Kidney epithelial cell (primary cell): ENCODE results near the gene CD109. TPM values are rescaled to one million over a fixed set of nuclear protein-coding genes. Genes with fewer than 3 reads are reported as not detected.

Source experiments
- DNase-seq: peaks from one replicate; pipeline ENCODE4 v3.0.0-alpha.2; 2010; ENCODE audit warnings: low read depth
- H3K27me3 ChIP-seq: 2 replicates; pipeline ENCODE4 v1.6.0; 2011; ENCODE audit warnings: low read length; ENCODE audit not compliant: control insufficient read depth, insufficient read depth
- H3K36me3 ChIP-seq: 2 replicates; pipeline ENCODE4 v1.5.1; 2011; ENCODE audit warnings: low read length; ENCODE audit not compliant: control insufficient read depth, insufficient read depth
- H3K4me3 ChIP-seq: 2 replicates; pipeline ENCODE4 v1.5.1; 2011; ENCODE audit warnings: low read depth, mild to moderate bottlenecking, control low read depth, low read length
- total RNA-seq: library from RNA; depleted of rRNA; stranded (reverse); fragments of >200 nt; gene quantifications from 2 replicates; pipeline ENCODE4 v1.2.3, GENCODE V29; 2015
- TF ChIP-seq, protein P1 (sequence below): IDR thresholded peaks from 2 replicates; pipeline ENCODE4 v1.5.1; 2011; ENCODE audit warnings: mild to moderate bottlenecking, moderate library complexity, low read length, control low read depth, inconsistent platforms; ENCODE audit not compliant: insufficient read depth, poor library complexity, severe bottlenecking

The CD109 gene
- total RNA-seq, 1 donor from 2014 or later = 8.6 TPM

DNA sequence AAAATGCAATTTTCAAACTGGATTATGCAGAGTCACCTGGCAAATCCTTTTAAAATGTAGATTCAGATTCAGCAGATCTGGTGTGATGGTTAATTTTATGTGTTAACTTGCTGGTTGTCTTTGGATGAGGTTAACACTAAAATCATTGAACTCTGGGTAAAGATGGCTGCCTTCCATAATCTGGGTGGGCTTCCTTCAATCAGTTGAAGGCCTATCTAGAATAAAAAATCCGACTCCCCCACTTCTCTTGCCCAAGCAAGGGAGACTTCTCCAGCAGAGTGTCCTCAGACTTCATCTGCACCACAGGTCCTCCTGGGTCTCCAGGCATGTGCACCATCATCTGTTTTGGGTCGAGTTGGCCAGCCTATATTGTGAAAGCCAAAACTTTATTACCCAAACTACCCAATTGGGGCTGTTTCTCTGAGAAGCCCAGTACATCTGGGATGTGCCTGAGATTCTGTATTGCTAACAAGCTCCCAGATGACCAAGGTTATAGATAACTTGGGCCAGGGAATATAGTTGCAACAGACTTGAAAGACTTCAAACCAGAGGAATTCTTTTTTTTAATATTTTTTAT, 40.6 kb upstream of the CD109 start:
- H3K36me3 ChIP-seq = no peaks in the 10 kb centered on the region
- TF ChIP-seq, protein P1, sequence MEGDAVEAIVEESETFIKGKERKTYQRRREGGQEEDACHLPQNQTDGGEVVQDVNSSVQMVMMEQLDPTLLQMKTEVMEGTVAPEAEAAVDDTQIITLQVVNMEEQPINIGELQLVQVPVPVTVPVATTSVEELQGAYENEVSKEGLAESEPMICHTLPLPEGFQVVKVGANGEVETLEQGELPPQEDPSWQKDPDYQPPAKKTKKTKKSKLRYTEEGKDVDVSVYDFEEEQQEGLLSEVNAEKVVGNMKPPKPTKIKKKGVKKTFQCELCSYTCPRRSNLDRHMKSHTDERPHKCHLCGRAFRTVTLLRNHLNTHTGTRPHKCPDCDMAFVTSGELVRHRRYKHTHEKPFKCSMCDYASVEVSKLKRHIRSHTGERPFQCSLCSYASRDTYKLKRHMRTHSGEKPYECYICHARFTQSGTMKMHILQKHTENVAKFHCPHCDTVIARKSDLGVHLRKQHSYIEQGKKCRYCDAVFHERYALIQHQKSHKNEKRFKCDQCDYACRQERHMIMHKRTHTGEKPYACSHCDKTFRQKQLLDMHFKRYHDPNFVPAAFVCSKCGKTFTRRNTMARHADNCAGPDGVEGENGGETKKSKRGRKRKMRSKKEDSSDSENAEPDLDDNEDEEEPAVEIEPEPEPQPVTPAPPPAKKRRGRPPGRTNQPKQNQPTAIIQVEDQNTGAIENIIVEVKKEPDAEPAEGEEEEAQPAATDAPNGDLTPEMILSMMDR = no peak
- no peak overlapping the region for H3K4me3 ChIP-seq
- DNase-seq = no peak
- H3K27me3 ChIP-seq = no peaks in the 10 kb centered on the region

GRCh38 chr6:73656531-73657145, 39.4 kb upstream of the CD109 start:
- Histone ChIP-seq H3K27me3 (no peaks in the 10 kb centered on the region), H3K4me3 (no peak overlapping the region), H3K36me3 (no peaks in the 10 kb centered on the region)
- no peak for DNase-seq
- TF ChIP-seq, protein P1 = no peak

GRCh38 chr6:73657201-73657600, 38.8 kb upstream of the CD109 start:
- Histone ChIP-seq H3K27me3 (no peaks in the 10 kb centered on the region), H3K4me3 (no peak overlapping the region), H3K36me3 (no peaks in the 10 kb centered on the region)
- DNase-seq = no peak
- TF ChIP-seq, protein P1 = no peak

DNA sequence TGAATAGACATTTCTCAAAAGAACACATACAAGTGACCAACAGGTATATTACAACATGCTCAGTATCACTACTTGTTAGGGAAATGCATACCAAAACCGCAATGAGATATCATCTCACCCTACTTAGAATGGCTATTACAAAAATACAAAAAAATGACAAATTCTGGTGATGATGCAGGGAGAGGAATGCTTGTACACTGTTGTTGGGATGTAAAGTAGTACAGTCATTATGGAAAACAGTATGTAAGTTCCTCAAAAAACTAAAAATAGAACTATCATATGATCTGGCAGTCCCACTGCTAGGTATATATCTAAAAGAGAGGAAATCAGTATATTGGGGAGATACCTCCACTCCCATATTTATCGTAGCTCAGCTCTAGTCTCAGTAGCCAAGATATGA, 31.3 kb upstream of the CD109 start:
- TF ChIP-seq, protein P1 = no peak
- H3K36me3 ChIP-seq = no peaks in the 10 kb centered on the region
- no peak overlapping the region for H3K4me3 ChIP-seq
- DNase-seq = no peak
- no peaks in the 10 kb centered on the region for H3K27me3 ChIP-seq

DNA sequence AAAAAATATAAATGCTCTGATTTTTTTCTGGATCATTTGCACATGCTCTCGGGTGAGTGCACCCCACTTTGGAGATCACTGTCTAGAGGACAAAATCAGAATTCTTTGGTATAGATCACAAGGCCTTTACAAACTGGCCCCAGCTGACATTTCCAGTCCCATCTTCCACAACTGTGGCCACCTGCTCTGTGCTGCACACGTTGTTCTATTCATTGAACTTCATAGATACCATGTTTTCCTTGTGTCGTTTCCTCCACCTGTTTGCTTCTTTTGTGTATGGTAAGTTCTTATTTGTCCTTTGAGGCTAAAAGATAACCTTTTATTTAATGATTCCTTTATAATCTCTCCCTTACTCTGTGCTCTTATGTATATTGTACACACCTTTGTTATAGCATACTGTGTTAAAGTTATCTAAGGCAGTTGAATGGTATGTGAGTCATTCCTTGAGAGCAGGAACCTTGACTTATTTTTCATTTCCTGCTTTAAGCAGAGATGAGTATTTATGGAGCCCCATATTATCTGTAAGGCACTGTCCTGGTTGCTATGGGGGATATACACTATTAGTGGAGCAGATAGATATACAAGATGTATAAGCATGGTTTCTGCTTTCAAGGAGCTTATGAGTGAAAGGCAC, 30.2 kb upstream of the CD109 start:
- no peak for DNase-seq

More for the DNA sequence above, 30.2 kb upstream of the CD109 start:
- TF ChIP-seq, protein P1 = no peak
- Histone ChIP-seq H3K27me3 (no peaks in the 10 kb centered on the region), H3K4me3 (no peak overlapping the region), H3K36me3 (no peaks in the 10 kb centered on the region)
